Measurements from ENCODE around the gene TMEM135.

GRCh38 chr11:87281496-87281895 is 243.8 kb downstream of the TMEM135 start:
- peak in 2 of 5 experiments; percentile 6 to 15 for TF ChIP-seq CTCF (IDR thresholded peaks at IDR 0.05)
- TF ChIP-seq POLR2AphosphoS5 (IDR thresholded peaks at IDR 0.05) = no peak
- TF ChIP-seq EP300 (IDR thresholded peaks at IDR 0.05; ENCODE audit: low read depth) = no peak
- TF ChIP-seq POLR2A (IDR thresholded peaks at IDR 0.05) = no peak

All from transverse colon (tissue), 4 donors.